Measurements from ENCODE around the gene ATP1B3.

DNA sequence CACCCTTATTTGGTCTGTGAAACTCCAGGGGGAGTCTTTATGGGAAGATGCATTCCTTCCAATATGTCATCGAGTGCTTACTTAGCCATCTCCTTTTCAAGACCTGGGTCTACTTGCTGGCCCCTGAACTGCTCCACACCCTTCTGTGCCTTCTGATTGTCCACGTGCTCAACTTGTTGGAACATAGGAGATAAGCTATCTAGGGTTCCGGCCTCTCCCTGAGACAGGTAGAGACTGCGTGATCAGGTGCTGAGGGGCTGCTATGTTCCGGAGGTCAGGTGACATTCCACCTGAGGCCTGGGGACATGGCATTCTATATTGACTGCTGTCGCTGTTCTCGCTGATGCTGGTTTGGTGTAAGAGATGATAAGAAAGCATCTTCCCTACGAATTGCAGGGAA is 65.6 kb downstream of the ATP1B3 start:
- no peak for TF ChIP-seq RAD21 (conservative IDR thresholded peaks at IDR 0.05)
- TF ChIP-seq, protein P1, sequence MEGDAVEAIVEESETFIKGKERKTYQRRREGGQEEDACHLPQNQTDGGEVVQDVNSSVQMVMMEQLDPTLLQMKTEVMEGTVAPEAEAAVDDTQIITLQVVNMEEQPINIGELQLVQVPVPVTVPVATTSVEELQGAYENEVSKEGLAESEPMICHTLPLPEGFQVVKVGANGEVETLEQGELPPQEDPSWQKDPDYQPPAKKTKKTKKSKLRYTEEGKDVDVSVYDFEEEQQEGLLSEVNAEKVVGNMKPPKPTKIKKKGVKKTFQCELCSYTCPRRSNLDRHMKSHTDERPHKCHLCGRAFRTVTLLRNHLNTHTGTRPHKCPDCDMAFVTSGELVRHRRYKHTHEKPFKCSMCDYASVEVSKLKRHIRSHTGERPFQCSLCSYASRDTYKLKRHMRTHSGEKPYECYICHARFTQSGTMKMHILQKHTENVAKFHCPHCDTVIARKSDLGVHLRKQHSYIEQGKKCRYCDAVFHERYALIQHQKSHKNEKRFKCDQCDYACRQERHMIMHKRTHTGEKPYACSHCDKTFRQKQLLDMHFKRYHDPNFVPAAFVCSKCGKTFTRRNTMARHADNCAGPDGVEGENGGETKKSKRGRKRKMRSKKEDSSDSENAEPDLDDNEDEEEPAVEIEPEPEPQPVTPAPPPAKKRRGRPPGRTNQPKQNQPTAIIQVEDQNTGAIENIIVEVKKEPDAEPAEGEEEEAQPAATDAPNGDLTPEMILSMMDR (IDR thresholded peaks at IDR 0.05; ENCODE audit: poor library complexity, severe bottlenecking): no peak

Data from neural cell (in vitro differentiated cells).